Limb (tissue), 2 donors: ENCODE data around the gene ARHGAP15.

ENCODE experiments used
- DNase-seq, 2 donors: peaks; one replicate each; pipeline ENCODE4 v3.0.0-alpha.2; 2016; ENCODE audit errors: extremely low spot score in 2 of 2

Gene ARHGAP15

GRCh38 chr2:143816916-143817315 lies 687.7 kb downstream of the ARHGAP15 start:
- DNase-seq, result no peak
